Naive thymus-derived CD4-positive, alpha-beta T cell (primary cell): ENCODE measurements around the gene MED13L. TPM values are rescaled to one million over a fixed set of nuclear protein-coding genes. Genes with fewer than 3 reads are reported as not detected.

ENCODE experiments used
- ATAC-seq: fragments of 150-1000 bp; cut with Tn5 transposase; 2 replicates; pipeline ENCODE4 v1.10.0; 2021; ENCODE audit warnings: mild to moderate bottlenecking, moderate library complexity
- CTCF ChIA-PET: fragments of 350-600 bp; sonication (Branson Sonifier 250); formaldehyde crosslinking; loops from one replicate; lab custom pipeline; 2021; ENCODE audit warnings: antibody characterized with exemption; lab: Charles Lee
- POLR2A ChIA-PET: fragments of 350-600 bp; sonication (Branson Sonifier 250); formaldehyde crosslinking; loops from one replicate; lab custom pipeline; 2021; ENCODE audit warnings: antibody characterized with exemption, inconsistent platforms; lab: Charles Lee
- DNase-seq, 9 donors: peaks; one replicate each; pipeline versions ENCODE4 v3.0.0 to v3.0.0-alpha.2; 2020 to 2022; ENCODE audit warnings: mixed read lengths in 1 of 9
- H3K27ac ChIP-seq: one replicate; pipeline ENCODE4 v1.7.0; 2013; ENCODE audit warnings: mild to moderate bottlenecking, low read depth, low read length, moderate library complexity
- H3K27me3 ChIP-seq, 2 donors: one replicate each; pipeline ENCODE4 v1.7.0; 2013; ENCODE audit warnings: low read length in 2 of 2, mild to moderate bottlenecking in 2 of 2, moderate library complexity in 2 of 2; ENCODE audit not compliant: control insufficient read depth in 2 of 2, insufficient read depth in 2 of 2
- H3K36me3 ChIP-seq, 3 experiments: 1 replicate in 2 of 3; 2 replicates in 1 of 3; pipeline ENCODE4 v1.7.0; 2013; ENCODE audit warnings: low read length in 3 of 3, mild to moderate bottlenecking in 3 of 3, moderate library complexity in 1 of 3; ENCODE audit not compliant: insufficient read depth in 3 of 3, control insufficient read depth in 2 of 3
- H3K4me1 ChIP-seq, 2 donors: one replicate each; pipeline ENCODE4 v1.7.0; 2013; ENCODE audit warnings: low read length in 2 of 2, mild to moderate bottlenecking in 2 of 2, moderate library complexity in 1 of 2; ENCODE audit not compliant: control insufficient read depth in 2 of 2, insufficient read depth in 2 of 2
- H3K4me3 ChIP-seq: 2 replicates; pipeline ENCODE4 v1.7.0; 2013; ENCODE audit warnings: mild to moderate bottlenecking, low read length
- H3K9me3 ChIP-seq, 3 experiments: 1 replicate in 2 of 3; 2 replicates in 1 of 3; pipeline ENCODE4 v1.7.0; 2013; ENCODE audit warnings: low read length in 3 of 3; ENCODE audit not compliant: control insufficient read depth in 2 of 3
- H3K27ac Mint-ChIP-seq, 9 donors: one replicate each; pipeline ENCODE4 v1.8.0; 2020 to 2022; ENCODE audit warnings: mixed read lengths in 9 of 9, mild to moderate bottlenecking in 8 of 9, moderate library complexity in 5 of 9, inconsistent platforms in 2 of 9
- H3K27me3 Mint-ChIP-seq, 5 donors: one replicate each; pipeline ENCODE4 v1.8.0; 2021 to 2022; ENCODE audit warnings: mixed read lengths in 5 of 5, mild to moderate bottlenecking in 1 of 5
- H3K36me3 Mint-ChIP-seq, 5 donors: one replicate each; pipeline ENCODE4 v1.8.0; 2020 to 2022; ENCODE audit warnings: mixed read lengths in 5 of 5, mild to moderate bottlenecking in 3 of 5, inconsistent platforms in 1 of 5
- H3K4me1 Mint-ChIP-seq, 7 donors: one replicate each; pipeline ENCODE4 v1.8.0; 2020 to 2022; ENCODE audit warnings: mixed read lengths in 7 of 7, mild to moderate bottlenecking in 3 of 7, inconsistent platforms in 1 of 7
- H3K4me3 Mint-ChIP-seq, 10 donors: one replicate each; pipeline ENCODE4 v1.8.0; 2020 to 2022; ENCODE audit warnings: mild to moderate bottlenecking in 10 of 10, mixed read lengths in 10 of 10, moderate library complexity in 6 of 10, inconsistent platforms in 2 of 10
- H3K9me3 Mint-ChIP-seq, 11 donors: one replicate each; pipeline ENCODE4 v1.8.0; 2020 to 2022; ENCODE audit warnings: mixed read lengths in 11 of 11, mild to moderate bottlenecking in 4 of 11, inconsistent platforms in 1 of 11, moderate library complexity in 1 of 11
- intact Hi-C, 2 donors: fragments of 100-400 bp; cut with micrococcal nuclease; formaldehyde crosslinking; loops; one replicate each; pipeline ENCODE4 v1.15.1; 2023
- polyA plus RNA-seq, 2 donors: library from polyadenylated mRNA; unstranded; fragments of 300-500 nt; fragmentation: Illumina TruSeq; gene quantifications; one replicate each; pipeline ENCODE4 v1.2.3, GENCODE V29; 2021
- total RNA-seq, 6 experiments: library from RNA in 5 of 6; stranded (reverse) in 5 of 6; gene quantifications; 1 replicate in 5 of 6; 2 replicates in 1 of 6; pipeline ENCODE4 v1.2.3 and lab custom pipeline; 2021 to 2026

MED13L gene
- total and polyA plus RNA-seq, 7 experiments from 2014 or later: 8.3 to 283 (median 155) TPM

- DNase-seq: no peak
- Histone ChIP-seq H3K4me1 (peaks cover 21 to 49% of the 10 kb centered on the region in 2 donors), H3K27ac (no peak overlapping the region), H3K4me3 (no peak overlapping the region), H3K9me3 (no peaks in the 10 kb centered on the region), H3K36me3 (no peaks in the 10 kb centered on the region), H3K27me3 (no peaks in the 10 kb centered on the region)
- Mint-ChIP-seq H3K4me3 (peak overlapping the region in 9 of 10 donors; percentile 9 to 62 (median 44)), H3K9me3 (no peaks in the 10 kb centered on the region), H3K27ac (peak overlapping the region in 6 of 9 donors; percentile 0 to 51 (median 12)), H3K36me3 (peaks cover 0 to 2% (median 0%) of the 10 kb centered on the region in 5 donors), H3K4me1 (peaks cover 0 to 67% (median 43%) of the 10 kb centered on the region in 7 donors), H3K27me3 (no peaks in the 10 kb centered on the region)
- intact Hi-C loops: loop anchor here in 1 of 2 donors (2.0 kb wide), 2 partner anchors 13 to 17 kb away; no protein-coding TSS in a partner anchor
- POLR2A ChIA-PET: no interaction called here
- no peak for ATAC-seq
- CTCF ChIA-PET: interaction anchor here (1.3 kb wide), 1 partner anchor 334 kb away, joined by 3 read pairs; no protein-coding TSS in a partner anchor
Observed at GRCh38 chr12:116261525-116262100, 15.9 kb downstream of the MED13L start.

DNA sequence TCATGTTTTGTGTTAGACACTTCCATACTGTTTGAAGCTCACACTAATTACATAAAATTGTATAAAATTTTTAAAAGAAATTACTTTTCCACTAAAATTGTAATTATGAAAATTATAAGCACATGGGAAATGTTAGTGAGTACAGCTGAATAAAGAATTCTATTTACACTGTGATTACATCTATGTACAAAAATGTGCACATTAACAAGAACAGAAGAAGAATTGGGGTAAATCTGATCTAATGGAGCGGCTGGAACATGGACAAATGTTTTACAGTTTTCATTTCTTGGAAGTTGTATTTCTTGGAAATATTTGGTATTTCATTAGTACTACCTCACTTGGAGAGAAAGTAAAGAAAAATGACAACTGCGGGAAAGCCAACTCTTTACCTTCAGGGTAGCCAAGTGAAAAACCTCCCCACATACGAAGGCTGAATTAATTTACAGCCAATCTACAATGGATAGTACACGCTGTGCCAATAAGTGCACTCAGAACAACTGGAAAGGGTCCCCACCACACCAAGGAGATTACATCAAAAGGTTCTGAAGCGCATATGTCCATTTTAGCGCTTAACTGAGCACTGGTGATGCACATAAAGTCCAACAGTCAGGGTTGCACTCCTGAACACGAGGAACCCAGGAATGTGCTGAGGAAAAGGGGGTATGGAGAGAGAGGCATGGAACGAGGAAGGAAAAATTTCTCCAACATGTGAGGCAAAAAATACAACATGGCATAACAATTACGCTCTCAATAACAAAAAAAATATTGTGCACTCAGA is 17.5 kb downstream of the MED13L start:
- Mint-ChIP-seq H3K4me1 (peaks cover 15 to 81% (median 55%) of the 10 kb centered on the region in 7 donors), H3K27me3 (no peaks in the 10 kb centered on the region), H3K9me3 (no peaks in the 10 kb centered on the region), H3K4me3 (peak overlapping the region in 5 of 10 donors; percentile 13 to 62 (median 21)), H3K27ac (peak overlapping the region in 1 of 9 donors; percentile 3), H3K36me3 (peaks cover 0 to 2% (median 0%) of the 10 kb centered on the region in 5 donors)
- CTCF ChIA-PET: interaction anchor here (0.7 kb wide), 1 partner anchor 15 kb away, joined by 3 read pairs; no protein-coding TSS in a partner anchor
- no peak for ATAC-seq
- H3K4me3 ChIP-seq: no peak overlapping the region
- H3K27ac ChIP-seq: no peak overlapping the region
- DNase-seq: no peak
- no peaks in the 10 kb centered on the region for H3K27me3 ChIP-seq
- POLR2A ChIA-PET: no interaction called here
- intact Hi-C loops: loop anchor here in 1 of 2 donors (2.0 kb wide), 1 partner anchor 15 kb away; no protein-coding TSS in a partner anchor
- no peaks in the 10 kb centered on the region for H3K9me3 ChIP-seq
- H3K36me3 ChIP-seq: no peaks in the 10 kb centered on the region
- peaks cover 15 to 34% of the 10 kb centered on the region in 2 donors for H3K4me1 ChIP-seq

GRCh38 chr12:116257826-116258225 is 19.7 kb downstream of the MED13L start:
- no peak overlapping the region for H3K27ac ChIP-seq
- DNase-seq: no peak
- Mint-ChIP-seq H3K27me3 (no peaks in the 10 kb centered on the region), H3K27ac (peak overlapping the region in 1 of 9 donors; percentile 1), H3K4me3 (peak overlapping the region in 4 of 10 donors; percentile 5 to 41 (median 27)), H3K4me1 (peaks cover 24 to 87% (median 57%) of the 10 kb centered on the region in 7 donors), H3K9me3 (peaks cover 0 to 7% (median 0%) of the 10 kb centered on the region in 11 donors), H3K36me3 (peaks cover 0 to 8% (median 0%) of the 10 kb centered on the region in 5 donors)
- H3K27me3 ChIP-seq: no peaks in the 10 kb centered on the region
- POLR2A ChIA-PET: interaction anchor here (0.5 to 1.1 kb wide), 3 partner anchors 19 to 200 kb away, joined by 3 read pairs; no protein-coding TSS in a partner anchor
- H3K36me3 ChIP-seq: no peaks in the 10 kb centered on the region
- intact Hi-C loops: loop anchor here in 1 of 2 donors (1.0 kb wide), 1 partner anchor 7 kb away; no protein-coding TSS in a partner anchor
- H3K4me3 ChIP-seq: no peak overlapping the region
- H3K9me3 ChIP-seq: no peaks in the 10 kb centered on the region
- no peak for ATAC-seq
- H3K4me1 ChIP-seq: peaks cover 9 to 27% of the 10 kb centered on the region in 2 donors
- CTCF ChIA-PET: interaction anchor here (0.6 to 1.3 kb wide), 2 partner anchors 11 to 18 kb away, joined by 3 to 4 read pairs; no protein-coding TSS in a partner anchor

DNA sequence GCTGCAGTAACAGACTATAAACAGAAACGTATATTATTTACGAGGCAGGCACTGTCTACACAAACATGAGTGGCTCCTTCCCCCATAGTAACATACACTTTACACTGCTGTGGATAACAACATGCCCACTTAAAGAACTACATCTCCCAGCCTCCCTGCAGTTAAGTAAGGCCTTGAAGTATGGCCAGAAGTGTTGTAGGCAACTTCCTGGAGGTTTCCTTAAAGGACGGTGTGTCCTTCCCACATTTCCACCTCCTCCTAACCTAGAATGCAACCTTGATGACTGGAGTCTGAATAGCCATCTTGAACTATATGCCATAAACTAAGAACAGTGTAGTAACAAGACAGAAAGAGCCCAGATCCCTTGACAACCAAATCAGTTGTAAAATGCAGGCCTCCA is 20.3 kb downstream of the MED13L start:
- CTCF ChIA-PET: no interaction called here
- ATAC-seq: peak; percentile 34
- Histone ChIP-seq H3K9me3 (peaks cover 0 to 1% (median 0%) of the 10 kb centered on the region in 3 experiments), H3K27me3 (no peaks in the 10 kb centered on the region), H3K36me3 (no peaks in the 10 kb centered on the region), H3K4me1 (peaks cover 9 to 27% of the 10 kb centered on the region in 2 donors), H3K4me3 (no peak overlapping the region), H3K27ac (no peak overlapping the region)
- Mint-ChIP-seq H3K27ac (peak overlapping the region in 4 of 9 donors; percentile 18 to 75 (median 44)), H3K36me3 (peaks cover 0 to 15% (median 5%) of the 10 kb centered on the region in 5 donors), H3K9me3 (peaks cover 0 to 13% (median 5%) of the 10 kb centered on the region in 11 donors), H3K27me3 (no peaks in the 10 kb centered on the region), H3K4me1 (peaks cover 21 to 87% (median 58%) of the 10 kb centered on the region in 7 donors), H3K4me3 (peak overlapping the region in 6 of 10 donors; percentile 8 to 52 (median 30))
- DNase-seq: no peak
- intact Hi-C loops: loop anchor here in 1 of 2 donors (1.0 kb wide), 1 partner anchor 8 kb away; no protein-coding TSS in a partner anchor
- POLR2A ChIA-PET: interaction anchor here (0.6 kb wide), 1 partner anchor 201 kb away, joined by 3 read pairs; no protein-coding TSS in a partner anchor

- Histone ChIP-seq H3K9me3 (peaks cover 0 to 4% (median 0%) of the 10 kb centered on the region in 3 experiments), H3K36me3 (no peaks in the 10 kb centered on the region), H3K27ac (no peak overlapping the region), H3K4me1 (peaks cover 0 to 19% of the 10 kb centered on the region in 2 donors), H3K27me3 (no peaks in the 10 kb centered on the region), H3K4me3 (no peak overlapping the region)
- intact Hi-C loops: no loop called here
- Mint-ChIP-seq H3K4me3 (peak overlapping the region in 1 of 10 donors; percentile 56), H3K4me1 (peaks cover 40 to 79% (median 75%) of the 10 kb centered on the region in 7 donors), H3K27ac (peak overlapping the region in 1 of 9 donors; percentile 14), H3K27me3 (no peaks in the 10 kb centered on the region), H3K36me3 (peaks cover 0 to 36% (median 26%) of the 10 kb centered on the region in 5 donors), H3K9me3 (peaks cover 0 to 40% (median 13%) of the 10 kb centered on the region in 11 donors)
- ChIA-PET POLR2A (no interaction called here), CTCF (no interaction called here)
- DNase-seq: no peak
- ATAC-seq: no peak
Observed at GRCh38 chr12:116249938-116250337, 27.6 kb downstream of the MED13L start.

- no peak overlapping the region for H3K27ac ChIP-seq
- intact Hi-C loops: no loop called here
- no peaks in the 10 kb centered on the region for H3K36me3 ChIP-seq
- Mint-ChIP-seq H3K27ac (peak overlapping the region in 3 of 9 donors; percentile 19 to 80 (median 22)), H3K27me3 (no peaks in the 10 kb centered on the region), H3K4me3 (peak overlapping the region in 3 of 10 donors; percentile 10 to 59 (median 56)), H3K36me3 (peaks cover 0 to 32% (median 26%) of the 10 kb centered on the region in 5 donors), H3K9me3 (peaks cover 0 to 40% (median 13%) of the 10 kb centered on the region in 11 donors), H3K4me1 (peaks cover 46 to 79% (median 75%) of the 10 kb centered on the region in 7 donors)
- POLR2A ChIA-PET: no interaction called here
- H3K4me3 ChIP-seq: no peak overlapping the region
- no peak for DNase-seq
- H3K27me3 ChIP-seq: no peaks in the 10 kb centered on the region
- CTCF ChIA-PET: interaction anchor here (0.8 to 1.7 kb wide), 2 partner anchors 32 to 207 kb away, joined by 3 to 4 read pairs; no protein-coding TSS in a partner anchor
- ATAC-seq: no peak
- H3K4me1 ChIP-seq: peaks cover 0 to 26% of the 10 kb centered on the region in 2 donors
- H3K9me3 ChIP-seq: peaks cover 0 to 4% (median 0%) of the 10 kb centered on the region in 3 experiments
Observed at GRCh38 chr12:116248930-116249329, 28.6 kb downstream of the MED13L start.
